ENCODE measurements around the gene AVPR2.

The AVPR2 gene

GRCh38 chrX:153885968-153886903 lies 18.2 kb upstream of the AVPR2 start, which contains the start of gene L1CAM:
TSS of gene L1CAM (minus strand) at chrX:153886173. CDS start at chrX:153875836, 10,337 bp downstream.
- DNase-seq (ENCODE audit: low read depth in 2 of 2): no peak

- no peak for DNase-seq (ENCODE audit: low read depth in 2 of 2)
Measured at GRCh38 chrX:153886915-153887314, 17.6 kb upstream of the AVPR2 start.

GRCh38 chrX:153887385-153887784 lies 17.1 kb upstream of the AVPR2 start:
- no peak for DNase-seq (ENCODE audit: low read depth in 2 of 2)

- DNase-seq (ENCODE audit: low read depth in 2 of 2): no peak
Measured at GRCh38 chrX:153888344-153888743, 16.1 kb upstream of the AVPR2 start.

GRCh38 chrX:153889123-153889522 lies 15.3 kb upstream of the AVPR2 start:
- DNase-seq (ENCODE audit: low read depth in 2 of 2): no peak

GRCh38 chrX:153897899-153898298 lies 6.6 kb upstream of the AVPR2 start:
- DNase-seq (ENCODE audit: low read depth in 2 of 2): no peak

GRCh38 chrX:153900831-153901752 lies 3.4 kb upstream of the AVPR2 start:
- no peak for DNase-seq (ENCODE audit: low read depth in 2 of 2)

- DNase-seq (ENCODE audit: low read depth in 2 of 2): no peak
Measured at GRCh38 chrX:153901753-153902140, 2.7 kb upstream of the AVPR2 start.

- no peak for DNase-seq (ENCODE audit: low read depth in 2 of 2)
Measured at GRCh38 chrX:153902385-153902784, 2.1 kb upstream of the AVPR2 start.

- no peak for DNase-seq (ENCODE audit: low read depth in 2 of 2)
Measured at GRCh38 chrX:153903238-153903980, 1.1 kb upstream of the AVPR2 start.

- DNase-seq (ENCODE audit: low read depth in 2 of 2): no peak
Measured at GRCh38 chrX:153905481-153906095, 1.1 kb downstream of the AVPR2 start.

GRCh38 chrX:153906126-153906917 lies 1.8 kb downstream of the AVPR2 start:
- no peak for DNase-seq (ENCODE audit: low read depth in 2 of 2)

- no peak for DNase-seq (ENCODE audit: low read depth in 2 of 2)
Measured at GRCh38 chrX:153907456-153907855, 3.0 kb downstream of the AVPR2 start.

GRCh38 chrX:153908219-153908860 lies 3.9 kb downstream of the AVPR2 start:
- no peak for DNase-seq (ENCODE audit: low read depth in 2 of 2)

GRCh38 chrX:153909024-153909979 lies 4.8 kb downstream of the AVPR2 start:
- DNase-seq (ENCODE audit: low read depth in 2 of 2): no peak

GRCh38 chrX:153909980-153910360 lies 5.5 kb downstream of the AVPR2 start:
- no peak for DNase-seq (ENCODE audit: low read depth in 2 of 2)

- DNase-seq (ENCODE audit: low read depth in 2 of 2): no peak
Measured at GRCh38 chrX:153910446-153910845, 6.0 kb downstream of the AVPR2 start.

- DNase-seq (ENCODE audit: low read depth in 2 of 2): no peak
Measured at GRCh38 chrX:153911798-153912197, 7.3 kb downstream of the AVPR2 start.

GRCh38 chrX:153913211-153913610 lies 8.7 kb downstream of the AVPR2 start:
- no peak for DNase-seq (ENCODE audit: low read depth in 2 of 2)

Measured in stimulated activated CD8-positive, alpha-beta memory T cell treated with anti-CD3 and anti-CD28 coated beads, Interleukin-2, amount 100 ng/mL, for 48 hours (primary cell).